Pulmonary artery endothelial cell (primary cell): ENCODE results near the gene RPH3AL. TPM values are rescaled to one million over a fixed set of nuclear protein-coding genes. Genes with fewer than 3 reads are reported as not detected.

Experiments used
- DNase-seq: peaks from one replicate; pipeline ENCODE4 v3.0.0-alpha.2; 2011; ENCODE audit warnings: low read depth, low spot score
- total RNA-seq: library from RNA; depleted of rRNA; stranded (reverse); fragments of >200 nt; gene quantifications from 2 replicates; pipeline ENCODE4 v1.2.3, GENCODE V29; 2014

The RPH3AL gene, protein sequence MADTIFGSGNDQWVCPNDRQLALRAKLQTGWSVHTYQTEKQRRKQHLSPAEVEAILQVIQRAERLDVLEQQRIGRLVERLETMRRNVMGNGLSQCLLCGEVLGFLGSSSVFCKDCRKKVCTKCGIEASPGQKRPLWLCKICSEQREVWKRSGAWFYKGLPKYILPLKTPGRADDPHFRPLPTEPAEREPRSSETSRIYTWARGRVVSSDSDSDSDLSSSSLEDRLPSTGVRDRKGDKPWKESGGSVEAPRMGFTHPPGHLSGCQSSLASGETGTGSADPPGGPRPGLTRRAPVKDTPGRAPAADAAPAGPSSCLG
- 4.7 and 5.4 TPM in 2 replicates for total RNA-seq

DNA sequence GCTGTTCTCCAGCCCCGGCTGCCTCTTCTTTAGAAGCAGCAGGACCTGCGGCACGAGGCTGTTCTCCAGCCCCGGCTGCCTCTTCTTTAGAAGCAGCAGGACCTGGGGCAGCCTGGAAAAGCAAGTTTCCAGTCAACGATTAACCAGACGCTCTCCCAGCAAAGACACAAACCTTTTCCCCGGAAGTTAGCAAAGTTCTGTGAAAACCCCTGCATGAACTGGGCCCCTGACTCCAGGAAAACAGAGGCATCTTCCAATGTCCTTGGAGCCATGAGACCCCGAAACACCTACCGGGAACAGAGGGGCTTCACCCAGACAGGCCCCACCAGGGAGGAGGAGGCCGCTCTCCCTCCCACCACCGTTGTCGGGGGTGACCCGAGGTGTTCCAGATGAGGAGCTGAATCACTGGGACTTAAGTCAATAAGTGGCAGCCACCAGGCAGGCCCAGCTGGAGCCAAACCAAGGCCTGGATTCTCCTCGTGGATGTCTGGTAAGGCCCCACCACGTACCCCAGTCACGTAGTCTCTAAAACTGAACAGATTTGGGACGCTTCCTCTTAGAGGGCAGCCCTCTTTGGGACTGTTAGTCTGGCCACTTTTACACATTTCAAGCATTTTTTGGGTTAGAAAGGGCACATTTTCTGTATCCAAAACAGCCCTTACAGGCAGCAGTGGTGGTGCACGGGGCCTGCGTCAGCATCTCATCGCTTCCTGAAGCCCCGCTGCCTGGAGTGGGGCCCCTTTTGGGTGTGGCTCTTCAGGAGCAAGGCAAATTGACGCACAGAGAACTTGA, at the start of gene RPH3AL:
TSS of gene RPH3AL (minus strand) at position 387 of the 792 bp plus-strand sequence. CDS start 25,264 bp downstream, outside the sequence.
- DNase-seq, result no peak

GRCh38 chr17:400257-400656, 47.6 kb upstream of the RPH3AL start:
- no peak for DNase-seq

GRCh38 chr17:396788-397187, 44.2 kb upstream of the RPH3AL start:
- DNase-seq, result no peak

DNA sequence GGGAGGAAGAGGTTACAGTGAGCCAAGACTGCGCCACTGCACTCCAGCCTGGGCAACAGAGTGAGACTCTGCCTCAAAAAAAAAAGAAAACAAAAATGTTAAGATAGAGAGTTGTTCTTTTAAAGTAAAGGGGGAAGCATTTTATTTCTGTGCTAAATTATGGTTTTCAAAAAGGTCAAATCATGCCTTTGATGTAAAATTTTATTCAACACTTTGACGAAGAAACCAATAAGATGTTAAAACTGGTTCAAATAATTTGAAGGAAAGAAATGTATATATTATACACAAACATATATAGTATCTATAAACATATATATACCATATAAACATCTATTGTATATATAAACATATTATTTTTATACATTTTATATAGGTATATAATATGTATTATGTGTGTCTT, 43.4 kb upstream of the RPH3AL start:
- DNase-seq, result no peak

GRCh38 chr17:395179-395578, 42.6 kb upstream of the RPH3AL start:
- no peak for DNase-seq

- no peak for DNase-seq
These were observed 42.1 kb upstream of the RPH3AL start for GRCh38 chr17:394718-395095.

DNA sequence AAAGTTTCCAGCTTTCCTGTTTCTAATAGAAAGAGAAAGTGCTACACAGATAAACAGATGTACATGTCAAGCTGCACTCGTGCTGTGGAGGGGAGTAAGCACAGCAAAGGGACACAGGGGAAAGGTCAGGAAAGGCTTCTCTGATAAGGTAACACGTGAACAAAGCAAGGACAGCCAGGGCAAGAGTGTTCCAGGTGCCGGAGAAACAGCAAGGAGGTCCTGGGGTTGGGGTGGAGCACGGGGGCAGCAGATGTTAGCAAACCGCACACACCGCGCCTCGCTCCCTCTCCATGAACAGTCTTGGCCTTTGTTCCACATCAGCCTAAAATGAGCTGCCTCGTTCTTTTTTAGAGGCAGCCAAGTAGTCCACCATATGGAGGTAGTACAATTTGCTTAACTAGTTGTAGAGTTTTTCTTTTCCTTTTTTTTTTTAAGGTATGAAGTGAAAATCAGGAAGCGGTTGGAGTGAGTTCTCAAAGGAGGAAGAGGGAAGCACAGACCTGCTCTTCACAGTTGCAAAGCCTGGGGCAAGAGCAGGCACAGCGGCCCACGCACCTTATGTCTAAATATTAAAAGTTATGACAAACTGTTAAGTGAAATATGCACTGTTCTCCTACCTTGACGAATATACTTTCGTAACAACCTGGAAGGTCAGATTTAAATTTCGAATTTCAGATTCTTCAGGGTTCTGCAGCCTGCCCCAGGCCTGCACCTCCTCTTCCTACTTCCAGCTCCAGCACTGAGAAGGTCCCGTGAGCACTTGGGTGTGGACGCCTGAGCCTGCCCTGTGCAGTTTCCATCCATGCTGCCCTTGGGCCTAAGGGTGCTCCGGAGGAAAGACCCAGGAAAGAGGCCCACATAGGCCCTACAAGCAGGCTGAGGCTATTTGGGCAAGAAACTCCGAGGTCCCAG, 41.5 kb upstream of the RPH3AL start:
- DNase-seq, result no peak

- DNase-seq, result no peak
These were observed 39.2 kb upstream of the RPH3AL start for GRCh38 chr17:391850-392249.

DNA sequence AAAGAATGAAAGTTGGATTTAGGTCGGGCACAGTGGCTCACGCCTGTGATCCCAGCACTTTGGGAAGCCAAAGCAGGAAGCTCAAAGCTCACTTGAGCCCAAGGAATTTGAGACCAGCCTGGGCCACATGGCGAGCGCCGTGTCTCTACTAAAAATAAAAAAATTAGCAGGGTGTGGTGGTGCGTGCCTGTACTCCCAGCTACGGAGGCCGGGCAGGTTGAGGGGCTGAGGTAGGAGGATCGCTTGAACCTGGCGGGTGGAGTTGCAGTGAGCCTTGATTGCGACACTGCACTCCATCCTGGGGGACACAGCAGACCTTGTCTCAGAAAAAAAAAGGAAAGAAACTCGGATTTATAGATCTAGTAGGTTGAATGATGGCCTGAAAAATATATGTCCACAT, 37.4 kb upstream of the RPH3AL start:
- no peak for DNase-seq

DNA sequence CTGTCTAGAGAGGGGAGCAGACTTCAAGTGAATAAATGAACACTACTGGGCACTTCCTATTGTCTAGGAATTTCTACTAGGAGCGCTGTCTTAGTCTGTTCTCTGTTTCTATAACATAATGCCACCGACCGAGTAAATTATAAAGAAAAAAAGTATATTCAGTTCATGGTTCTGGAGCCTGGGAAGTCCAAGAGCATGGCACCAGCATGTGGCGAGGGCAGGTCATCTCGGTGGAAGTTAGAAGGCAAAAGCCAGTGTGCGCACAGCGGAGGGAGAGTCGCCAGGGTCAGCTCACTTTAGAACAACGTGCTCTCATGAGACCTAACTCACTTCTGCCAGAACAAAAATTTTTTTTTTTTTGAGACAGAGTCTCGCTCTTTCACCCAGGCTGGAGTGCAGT, 35.5 kb upstream of the RPH3AL start:
- no peak for DNase-seq

DNA sequence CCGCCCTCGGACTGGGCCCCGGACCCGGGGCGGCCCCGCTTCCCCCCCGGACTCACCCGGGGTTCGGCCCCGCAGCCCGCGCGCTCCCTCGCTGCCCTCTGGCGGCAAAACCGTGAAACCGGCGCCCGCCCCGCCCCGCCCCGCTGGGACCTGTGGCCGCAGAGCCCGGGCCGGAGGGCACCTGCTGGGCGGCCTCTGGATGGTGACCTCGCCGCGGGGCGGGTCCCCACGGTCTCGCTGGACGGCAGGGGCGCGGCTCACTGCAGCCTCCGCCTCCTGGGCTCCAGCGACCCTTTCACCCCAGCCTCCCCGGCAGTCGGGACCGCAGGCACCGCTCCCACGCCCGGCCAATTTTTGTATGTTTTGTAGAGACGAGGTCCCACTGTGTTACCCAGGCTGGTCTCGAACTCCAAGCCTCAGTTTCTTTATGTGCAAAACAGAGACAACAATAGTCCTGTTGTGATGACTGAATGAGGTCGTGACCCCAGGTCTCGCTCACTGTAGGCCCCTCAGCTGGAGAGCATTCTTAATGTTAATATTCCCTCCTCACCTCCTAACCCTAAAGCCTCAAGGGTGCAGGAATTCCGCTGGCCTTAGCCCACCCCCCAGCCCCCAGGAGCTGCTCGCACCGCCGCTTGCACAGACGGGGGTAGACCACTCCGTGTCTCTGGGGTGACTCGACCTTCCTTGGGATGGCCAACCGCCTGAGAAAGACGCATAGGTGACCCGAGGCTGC, 33.7 kb upstream of the RPH3AL start:
- no peak for DNase-seq

DNA sequence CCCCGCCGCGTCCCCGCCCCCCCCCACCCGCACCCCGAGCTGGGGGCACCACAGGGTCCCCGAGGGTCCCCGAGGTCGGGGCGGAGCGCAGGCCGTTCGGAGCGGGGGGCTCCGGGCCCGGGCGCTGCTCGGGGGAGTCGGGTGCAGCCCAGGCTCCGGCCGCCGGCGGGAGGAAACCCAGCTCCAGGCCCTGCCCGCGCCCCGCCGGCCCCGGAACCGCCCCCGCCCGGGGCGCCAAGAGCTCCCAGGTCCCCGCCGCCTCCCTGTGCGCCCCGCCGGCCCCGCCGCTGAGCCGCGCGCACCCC, 33.2 kb upstream of the RPH3AL start:
- DNase-seq, result no peak

- no peak for DNase-seq
These were observed 32.7 kb upstream of the RPH3AL start for GRCh38 chr17:385178-385835.

GRCh38 chr17:384622-385177, 32.1 kb upstream of the RPH3AL start:
- no peak for DNase-seq

DNA sequence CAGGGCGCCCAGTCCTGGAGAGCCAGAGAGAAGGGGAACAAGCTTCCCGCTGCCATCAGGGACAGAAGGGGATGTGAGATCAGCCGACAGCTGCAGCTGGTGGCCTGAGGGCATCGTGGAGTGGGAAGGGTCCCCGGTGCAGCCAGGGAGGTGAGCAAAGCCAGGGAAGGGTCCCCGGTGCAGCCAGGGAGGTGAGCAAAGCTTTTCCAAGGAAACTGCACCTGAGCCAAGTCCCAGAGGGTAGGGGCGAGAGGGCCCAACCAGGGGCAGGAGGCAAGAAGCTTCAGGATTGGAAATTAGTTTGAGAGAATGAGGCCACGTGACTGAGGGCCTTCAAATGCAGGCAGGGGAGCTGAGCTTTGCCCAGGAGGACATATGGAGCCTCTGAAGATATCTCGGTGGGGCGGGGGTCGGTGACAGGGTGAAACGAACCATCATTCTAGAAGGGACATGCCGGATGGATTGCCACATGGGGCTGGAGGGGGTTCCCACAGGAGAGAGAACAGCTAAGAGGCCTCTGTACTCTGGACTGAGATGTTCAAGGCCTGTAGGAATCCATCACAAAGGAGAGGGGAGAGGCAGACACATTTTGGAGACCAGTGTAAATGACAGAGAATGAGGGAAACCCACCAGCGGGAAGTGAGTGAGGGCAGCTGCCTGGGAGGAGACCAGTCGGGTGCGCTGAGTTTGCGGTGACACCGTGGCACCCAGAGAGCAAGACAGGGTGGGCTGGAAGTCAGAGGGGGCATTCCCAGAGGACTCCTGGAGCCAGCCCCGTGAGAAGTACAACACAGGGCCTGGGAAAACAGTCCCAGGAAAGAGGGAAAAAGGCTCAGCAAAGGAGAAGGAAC, 31.4 kb upstream of the RPH3AL start:
- DNase-seq, result no peak

- no peak for DNase-seq
These were observed 30.3 kb upstream of the RPH3AL start for GRCh38 chr17:382644-383533.

GRCh38 chr17:381941-382643, 29.5 kb upstream of the RPH3AL start:
- no peak for DNase-seq

GRCh38 chr17:381516-381915, 28.9 kb upstream of the RPH3AL start:
- DNase-seq, result no peak
